Fibroblast of lung (primary cell): Measurements from ENCODE around the gene LARGE2.

Experiments used
- CTCF ChIP-seq, 2 donors: IDR thresholded peaks in 1 of 2; conservative IDR thresholded peaks in 1 of 2; 1 replicate in 1 of 2; 2 replicates in 1 of 2; pipeline ENCODE4 v1.5.1; 2011 to 2012; ENCODE audit warnings: low read length in 2 of 2, control low read depth in 1 of 2, inconsistent platforms in 1 of 2, low read depth in 1 of 2, mild to moderate bottlenecking in 1 of 2
- EZH2 ChIP-seq: IDR thresholded peaks from 2 replicates; pipeline ENCODE4 v1.5.1; 2012; ENCODE audit warnings: low read length, control low read depth, mild to moderate bottlenecking; ENCODE audit errors: missing control alignments

- TF ChIP-seq CTCF (conservative IDR thresholded peaks at IDR 0.05 in 1 of 2, IDR thresholded peaks at IDR 0.05 in 1 of 2; ENCODE audit: low read depth in 1 of 2, low read length in 2 of 2) (no peak), EZH2 (no peak)
Observed at GRCh38 chr11:45932217-45932616, 9.8 kb downstream of the LARGE2 start.
